DND-41 (cell line): ENCODE measurements around the gene ADCY9.

Experiments
- CTCF ChIP-seq: IDR thresholded peaks from 2 replicates; pipeline ENCODE4 v1.5.1; 2012; ENCODE audit warnings: borderline replicate concordance, low read length, moderate library complexity, mild to moderate bottlenecking; ENCODE audit not compliant: poor library complexity, severe bottlenecking; ENCODE audit errors: extremely low read depth
- EZH2 ChIP-seq: IDR thresholded peaks from 3 replicates; pipeline ENCODE4 v1.6.1; 2012; ENCODE audit warnings: borderline replicate concordance, low read depth, mild to moderate bottlenecking, moderate library complexity, low read length, inconsistent platforms; ENCODE audit not compliant: severe bottlenecking

DNA sequence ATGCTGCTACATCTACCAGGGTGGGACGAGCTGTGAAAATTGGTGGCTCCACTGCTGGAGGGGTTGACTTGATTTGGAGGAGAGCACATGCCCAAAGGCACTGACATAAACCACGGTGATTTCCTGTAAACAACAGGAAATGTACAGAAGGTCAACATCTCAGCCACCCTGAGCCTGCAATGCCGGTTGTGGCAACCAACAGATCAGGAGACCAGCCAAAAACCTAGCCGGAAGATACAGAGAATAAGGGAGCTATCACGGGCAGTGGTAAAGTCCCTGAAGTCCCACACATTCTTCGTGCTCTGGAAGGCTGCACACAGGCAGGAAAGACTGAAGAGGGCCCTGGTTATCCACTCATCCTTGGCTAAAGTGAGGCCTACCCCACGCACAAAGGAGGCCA is 56.2 kb downstream of the ADCY9 start:
- TF ChIP-seq CTCF (no peak), EZH2 (no peak)
